Measurements from ENCODE around the gene COL5A1.

- TF ChIP-seq CTCF (conservative IDR thresholded peaks at IDR 0.05 in 1 of 2, IDR thresholded peaks at IDR 0.05 in 1 of 2; ENCODE audit: low read depth in 1 of 2, low read length in 2 of 2) (no peak), EZH2 (IDR thresholded peaks at IDR 0.05; ENCODE audit: low read length, missing control alignments) (no peak)
Observed at GRCh38 chr9:134728021-134728795, 86.6 kb downstream of the COL5A1 start.

Measured in fibroblast of lung (primary cell).